HEK293 (cell line): ENCODE measurements around the gene MSI2.

ENCODE experiments used
- CTCF ChIA-PET: fragments of 350-600 bp; formaldehyde crosslinking; extraction: SDS; loops from one replicate; lab custom pipeline; 2021; ENCODE audit warnings: antibody characterized with exemption; lab: Yijun Ruan, JAX
- POLR2A ChIA-PET: fragments of 300-600 bp; formaldehyde crosslinking; extraction: SDS; loops from one replicate; lab custom pipeline; 2020; ENCODE audit warnings: antibody characterized with exemption, inconsistent platforms; lab: Yijun Ruan, JAX
- H3K27ac ChIP-seq: fragments of 200-500 bp; sonication (Bioruptor generic); 2 replicates; pipeline ENCODE4 v1.5.1; 2014; ENCODE audit warnings: low read depth, low read length, control low read depth, inconsistent platforms; ENCODE audit errors: extremely low read depth
- H3K36me3 ChIP-seq, 2 experiments: fragments of 200-500 bp in 1 of 2; sonication (Bioruptor generic) in 1 of 2; 1 replicate in 1 of 2; 2 replicates in 1 of 2; pipeline ENCODE4 v1.5.1; 2014 to 2017; ENCODE audit warnings: inconsistent platforms in 2 of 2, low read length in 2 of 2; ENCODE audit not compliant: control insufficient read depth in 2 of 2, insufficient read depth in 1 of 2
- H3K4me1 ChIP-seq: fragments of 200-500 bp; sonication (Bioruptor generic); 2 replicates; pipeline ENCODE4 v1.5.1; 2014; ENCODE audit warnings: mild to moderate bottlenecking, low read length, inconsistent platforms; ENCODE audit not compliant: control insufficient read depth, insufficient read depth
- H3K4me3 ChIP-seq: 2 replicates; pipeline ENCODE4 v1.5.1; 2011; ENCODE audit warnings: low read depth, mild to moderate bottlenecking, control low read depth, low read length, moderate library complexity
- H3K9me3 ChIP-seq: fragments of 200-500 bp; sonication (Bioruptor generic); 2 replicates; pipeline ENCODE4 v1.5.1; 2014; ENCODE audit warnings: low read depth, low read length, inconsistent platforms; ENCODE audit not compliant: control insufficient read depth, insufficient read depth
- HOXC10 ChIP-seq: sonication (generic); formaldehyde crosslinking; IDR thresholded peaks from 2 replicates; pipeline ENCODE4 v1.8.1; 2023; ENCODE audit warnings: mild to moderate bottlenecking, missing genetic modification reagents
- KLF9 ChIP-seq: fragments of 450-650 bp; formaldehyde crosslinking; IDR thresholded peaks from 2 replicates; pipeline ENCODE4 v1.5.1; 2016; ENCODE audit warnings: missing biosample characterization, missing genetic modification characterization, low read depth
- ZFHX2 ChIP-seq: fragments of 450-650 bp; formaldehyde crosslinking; conservative IDR thresholded peaks from 2 replicates; pipeline ENCODE4 v1.5.1; 2016; ENCODE audit warnings: missing biosample characterization, missing genetic modification characterization
- ZFP69B ChIP-seq: fragments of 450-650 bp; formaldehyde crosslinking; IDR thresholded peaks from 2 replicates; pipeline ENCODE4 v1.5.1; 2016; ENCODE audit warnings: missing biosample characterization, missing genetic modification characterization
- ZNF132 ChIP-seq: fragments of 450-650 bp; formaldehyde crosslinking; IDR thresholded peaks from 2 replicates; pipeline ENCODE4 v1.5.1; 2017; ENCODE audit warnings: missing biosample characterization, missing genetic modification characterization, borderline replicate concordance
- ZNF18 ChIP-seq: fragments of 450-650 bp; formaldehyde crosslinking; IDR thresholded peaks from 2 replicates; pipeline ENCODE4 v1.5.1; 2016; ENCODE audit warnings: missing biosample characterization, missing genetic modification characterization
- ZNF362 ChIP-seq: fragments of 450-650 bp; formaldehyde crosslinking; IDR thresholded peaks from 2 replicates; pipeline ENCODE4 v1.5.1; 2016; ENCODE audit warnings: missing biosample characterization, missing genetic modification characterization
- ZNF664 ChIP-seq: fragments of 450-650 bp; formaldehyde crosslinking; IDR thresholded peaks from 2 replicates; pipeline ENCODE4 v1.5.1; 2016; ENCODE audit warnings: missing biosample characterization, missing genetic modification characterization
- ZNF704 ChIP-seq: fragments of 450-650 bp; formaldehyde crosslinking; IDR thresholded peaks from 2 replicates; pipeline ENCODE4 v1.5.1; 2016; ENCODE audit warnings: missing biosample characterization, missing genetic modification characterization
- ZNF747 ChIP-seq: fragments of 450-650 bp; formaldehyde crosslinking; IDR thresholded peaks from 2 replicates; pipeline ENCODE4 v1.5.1; 2016; ENCODE audit warnings: missing biosample characterization, missing genetic modification characterization
- ZNF777 ChIP-seq: fragments of 450-650 bp; formaldehyde crosslinking; IDR thresholded peaks from 2 replicates; pipeline ENCODE4 v1.5.1; 2017; ENCODE audit warnings: missing biosample characterization, missing genetic modification characterization, borderline replicate concordance
- ZNF837 ChIP-seq: fragments of 450-650 bp; formaldehyde crosslinking; IDR thresholded peaks from 2 replicates; pipeline ENCODE4 v1.5.1; 2016; ENCODE audit warnings: missing biosample characterization, missing genetic modification characterization
- ZSCAN18 ChIP-seq: fragments of 450-650 bp; formaldehyde crosslinking; IDR thresholded peaks from 2 replicates; pipeline ENCODE4 v1.5.1; 2016; ENCODE audit warnings: missing biosample characterization, missing genetic modification characterization

Gene MSI2

DNA sequence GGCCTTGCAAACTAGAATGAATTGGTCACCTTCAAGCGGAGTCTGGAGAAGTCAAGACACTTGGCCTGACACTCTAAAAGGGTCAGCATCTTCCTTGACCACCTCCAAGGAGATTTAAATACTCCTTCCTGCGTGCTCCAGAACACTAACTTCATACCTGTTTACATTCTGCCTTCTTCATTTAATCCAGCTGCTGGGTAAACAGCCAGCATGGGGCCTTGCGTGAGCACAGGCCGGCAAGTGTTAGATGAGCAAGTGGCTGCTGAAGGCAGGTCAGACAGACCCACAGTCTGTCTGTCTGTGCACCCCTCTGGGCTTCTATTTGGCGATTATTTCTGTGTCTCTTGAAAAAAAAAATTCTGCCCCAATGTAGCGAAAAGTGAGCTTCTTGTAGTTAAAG, 153.8 kb downstream of the MSI2 start:
- H3K36me3 ChIP-seq = no peaks in the 10 kb centered on the region
- no peaks in the 10 kb centered on the region for H3K9me3 ChIP-seq
- TF ChIP-seq ZNF747 (tag by site-specific recombination) = no peak
- no peak for TF ChIP-seq HOXC10
- TF ChIP-seq ZFP69B (tag by site-specific recombination) = no peak
- no peak for TF ChIP-seq ZNF132 (tag by site-specific recombination)
- TF ChIP-seq ZNF704 = no peak
- TF ChIP-seq ZNF362 (tag by site-specific recombination) = no peak
- TF ChIP-seq ZNF18 (tag by site-specific recombination) = no peak
- TF ChIP-seq ZNF777 (tag by site-specific recombination) = no peak
- TF ChIP-seq ZNF837 (tag by site-specific recombination) = no peak
- POLR2A ChIA-PET = no interaction called here
- H3K4me3 ChIP-seq = no peak overlapping the region
- H3K27ac ChIP-seq = no peak overlapping the region
- peaks cover 25% of the 10 kb centered on the region for H3K4me1 ChIP-seq
- CTCF ChIA-PET = interaction anchor here (0.5 to 1.5 kb wide), 2 partner anchors 9 to 67 kb away, joined by 3 read pairs; no protein-coding TSS in a partner anchor

GRCh38 chr17:57412520-57413096, 156.3 kb downstream of the MSI2 start:
- Histone ChIP-seq H3K9me3 (no peaks in the 10 kb centered on the region), H3K4me3 (no peak overlapping the region), H3K36me3 (no peaks in the 10 kb centered on the region), H3K4me1 (peaks cover 13% of the 10 kb centered on the region), H3K27ac (no peak overlapping the region)
- CTCF ChIA-PET = interaction anchor here (0.6 to 1.5 kb wide), 3 partner anchors 9 to 1642 kb away, joined by 3 to 4 read pairs (median 3); no protein-coding TSS in a partner anchor
- POLR2A ChIA-PET = no interaction called here
- TF ChIP-seq ZNF664 (tag by site-specific recombination) (peak; percentile 59; the same call in 1 of the 2 replicates), KLF9 (tag by site-specific recombination) (no peak)

- POLR2A ChIA-PET = no interaction called here
- Histone ChIP-seq H3K9me3 (no peaks in the 10 kb centered on the region), H3K36me3 (no peaks in the 10 kb centered on the region), H3K4me1 (peaks cover under 1% of the 10 kb centered on the region; the same call in 1 of the 2 replicates), H3K27ac (no peak overlapping the region), H3K4me3 (no peak overlapping the region)
- CTCF ChIA-PET = interaction anchor here (0.5 to 1.5 kb wide), 3 partner anchors 11 to 333 kb away, joined by 3 to 4 read pairs (median 4); no protein-coding TSS in a partner anchor
- TF ChIP-seq ZFHX2 (tag by site-specific recombination) (no peak), ZSCAN18 (no peak)
Observed at GRCh38 chr17:57413848-57414651, 157.7 kb downstream of the MSI2 start.
